Measurements from ENCODE around the gene KRTAP4-16.
"Not testable (repeated sequence)": the region's sequence is repeated elsewhere in the genome, so short reads cannot be mapped to it uniquely, and the experiment has no call there.

The KRTAP4-16 gene

DNA sequence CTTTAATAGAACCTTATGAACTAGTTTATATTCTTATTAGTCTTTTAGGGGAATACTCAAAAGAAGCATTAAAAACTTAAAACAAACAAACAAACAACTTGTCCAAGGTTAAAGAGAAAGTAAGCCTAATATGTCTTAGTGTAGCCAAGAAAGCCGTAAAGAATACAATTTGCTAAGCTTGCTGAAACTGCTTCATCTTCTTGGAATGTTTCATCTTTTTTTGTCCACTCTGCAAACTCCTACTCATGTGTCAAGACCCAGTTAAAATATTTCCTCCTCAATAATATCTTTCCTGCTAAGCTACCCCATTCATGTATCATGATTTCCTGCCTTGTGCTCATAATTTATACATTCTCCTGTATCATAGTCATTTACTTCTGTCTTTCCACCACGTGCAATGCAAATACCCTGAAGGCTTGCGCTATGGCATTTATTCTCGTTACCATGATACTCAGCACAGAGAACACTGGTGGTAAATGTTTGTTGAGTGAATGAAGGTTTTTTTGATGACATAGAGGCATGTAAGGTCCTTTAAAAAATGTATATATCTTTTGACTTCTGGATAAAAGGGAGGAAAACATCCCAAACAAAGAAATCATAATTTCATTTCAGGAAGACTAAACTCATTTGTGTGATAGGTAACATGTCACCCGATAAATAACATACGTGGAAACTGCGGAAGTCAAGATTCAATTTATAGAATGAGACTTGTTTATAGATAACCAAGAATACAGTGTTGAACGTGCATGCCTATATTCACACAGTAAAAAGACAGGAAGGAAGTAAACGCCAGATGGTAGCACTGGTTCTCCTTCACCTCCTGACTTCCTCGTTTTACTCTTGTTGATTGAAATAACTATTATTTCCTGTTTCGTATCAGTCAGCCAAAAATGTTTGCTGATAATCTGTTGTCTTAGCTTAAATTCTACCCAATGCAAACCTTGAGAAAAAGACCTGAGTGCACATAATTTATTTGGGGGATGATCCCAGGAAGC lies 18.0 kb upstream of the KRTAP4-16 start:
- not testable (repeated sequence) for DNase-seq

DNA sequence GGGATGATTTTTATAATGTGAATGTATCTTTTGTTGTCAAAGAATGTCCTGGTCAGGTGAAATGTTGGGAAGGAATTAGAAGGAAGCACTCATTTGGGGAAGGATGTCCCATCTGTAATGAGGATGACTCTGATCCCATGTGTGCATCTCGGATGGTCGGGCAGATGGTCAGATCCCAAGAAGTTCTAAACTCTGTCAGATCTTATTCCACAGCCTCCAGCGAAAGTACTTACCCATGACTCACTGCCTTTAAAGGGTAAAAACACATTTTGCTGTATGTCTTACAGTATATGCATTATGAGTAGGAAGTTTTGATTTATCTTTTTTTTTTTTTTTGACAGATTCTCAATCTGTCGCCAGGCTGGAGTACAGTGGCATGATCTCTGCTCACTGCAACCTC lies 16.7 kb upstream of the KRTAP4-16 start:
- DNase-seq, result no peak

DNA sequence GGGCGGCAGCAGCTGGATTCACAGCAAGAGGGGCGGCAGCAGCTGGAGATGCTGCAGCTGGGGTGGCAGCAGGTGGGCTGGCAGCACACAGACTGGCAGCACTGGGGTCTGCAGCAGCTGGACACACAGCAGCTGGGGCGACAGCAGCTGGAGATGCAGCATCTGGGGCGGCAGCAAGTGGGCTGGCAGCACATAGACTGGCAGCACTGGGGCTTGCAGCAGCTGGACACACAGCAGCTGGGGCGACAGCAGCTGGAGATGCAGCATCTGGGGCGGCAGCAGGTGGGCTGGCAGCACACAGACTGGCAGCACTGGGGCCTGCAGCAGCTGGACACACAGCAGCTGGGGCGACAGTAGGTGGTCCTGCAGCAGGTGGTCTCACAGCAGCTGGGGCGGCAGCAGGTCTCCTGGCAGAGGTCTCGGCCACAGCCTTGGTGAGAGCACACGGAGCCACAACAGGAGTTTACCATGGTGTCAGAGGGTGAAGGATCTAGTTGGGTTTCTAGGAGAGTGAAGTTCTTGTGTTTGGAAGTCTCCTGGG lies 15.9 kb upstream of the KRTAP4-16 start, which contains the start of gene KRTAP4-11:
TSS of gene KRTAP4-11 (minus strand) at position 528 of the 541 bp plus-strand sequence. CDS start at position 470, 58 bp downstream.
- not testable (repeated sequence) for DNase-seq

DNA sequence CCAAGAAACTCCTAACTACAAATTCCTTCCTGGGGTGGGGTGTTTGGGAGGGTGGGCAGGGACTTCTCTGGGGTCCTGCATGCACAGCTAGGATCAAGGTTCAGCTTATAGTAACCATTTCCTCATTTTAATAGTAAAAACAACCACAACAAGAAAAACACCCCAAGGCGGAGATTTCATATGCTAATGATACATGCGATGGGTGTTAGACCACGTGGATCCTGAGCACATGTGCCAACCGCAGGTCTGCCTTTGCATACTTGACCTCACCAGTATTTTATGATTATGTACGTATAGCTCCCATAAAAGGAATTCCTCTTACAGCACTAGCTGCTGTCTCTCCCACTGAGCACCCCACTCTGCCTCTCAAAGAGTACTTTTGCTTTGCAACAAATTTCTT lies 14.3 kb upstream of the KRTAP4-16 start:
- no peak for DNase-seq

DNA sequence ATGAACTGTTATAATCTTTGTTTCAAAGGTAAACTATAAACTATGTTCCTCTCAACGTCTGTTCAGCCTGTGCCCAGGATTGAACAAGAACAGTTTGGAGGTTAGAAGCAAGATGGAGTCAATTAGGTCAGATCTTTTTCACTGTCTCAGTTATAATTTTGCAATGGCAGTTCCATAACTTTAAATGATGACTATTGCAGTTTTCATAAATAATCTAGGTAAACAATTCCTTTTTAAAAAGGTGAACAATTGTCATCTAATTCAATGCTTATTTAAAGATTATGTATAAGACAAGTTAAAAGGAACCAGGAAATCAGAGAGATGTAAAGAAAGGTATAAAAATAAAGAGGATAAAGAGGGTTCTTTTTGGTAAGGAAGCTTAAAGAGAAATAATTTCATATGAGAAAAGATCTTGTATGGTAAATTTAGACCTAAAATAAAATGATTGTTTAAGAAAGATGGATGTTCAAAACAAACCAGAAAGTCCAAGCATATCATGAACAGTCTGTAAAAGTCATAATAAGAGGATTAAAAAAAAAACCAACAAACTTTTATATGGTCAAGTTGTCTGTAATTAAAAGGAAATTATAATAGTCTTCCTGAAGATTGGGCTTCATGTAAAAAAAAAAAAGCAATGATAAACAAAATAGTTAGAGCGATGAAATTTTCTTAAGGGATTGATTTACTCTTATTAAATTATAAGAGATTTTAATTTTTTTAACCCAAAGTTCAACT lies 9.3 kb upstream of the KRTAP4-16 start:
- DNase-seq, result no peak

DNA sequence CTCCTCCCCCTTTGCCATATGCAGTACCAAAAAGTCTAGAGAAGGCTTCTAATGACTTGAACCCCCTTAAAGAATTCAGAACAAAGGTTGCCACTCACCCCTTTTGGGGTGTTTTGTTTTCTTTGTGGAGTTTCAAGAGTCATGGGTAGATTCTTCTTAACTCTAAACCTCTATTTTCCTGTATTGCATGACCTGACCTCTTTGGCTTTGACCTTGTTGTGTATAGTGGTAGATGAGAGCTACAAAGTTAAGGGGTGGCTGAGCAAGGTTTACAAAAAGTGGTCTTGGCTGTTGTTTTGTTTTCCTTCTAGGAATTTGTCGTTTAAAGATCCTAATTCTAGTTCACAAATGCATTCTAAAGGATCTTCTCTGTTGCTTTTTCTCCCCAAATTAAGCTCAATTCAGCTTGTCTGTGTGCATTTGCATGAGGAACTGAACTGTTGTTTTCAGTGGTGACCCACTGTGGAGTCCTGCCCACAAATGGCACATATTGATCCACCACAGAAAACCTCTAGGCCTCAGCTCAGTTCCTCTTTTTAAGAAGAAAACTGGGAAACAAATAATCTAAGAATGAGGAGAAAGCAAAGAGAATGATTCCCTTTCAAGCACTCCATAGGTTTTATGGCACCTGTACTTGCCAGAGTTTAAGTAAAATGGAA lies 6.8 kb upstream of the KRTAP4-16 start:
- DNase-seq, result not testable (repeated sequence)

DNA sequence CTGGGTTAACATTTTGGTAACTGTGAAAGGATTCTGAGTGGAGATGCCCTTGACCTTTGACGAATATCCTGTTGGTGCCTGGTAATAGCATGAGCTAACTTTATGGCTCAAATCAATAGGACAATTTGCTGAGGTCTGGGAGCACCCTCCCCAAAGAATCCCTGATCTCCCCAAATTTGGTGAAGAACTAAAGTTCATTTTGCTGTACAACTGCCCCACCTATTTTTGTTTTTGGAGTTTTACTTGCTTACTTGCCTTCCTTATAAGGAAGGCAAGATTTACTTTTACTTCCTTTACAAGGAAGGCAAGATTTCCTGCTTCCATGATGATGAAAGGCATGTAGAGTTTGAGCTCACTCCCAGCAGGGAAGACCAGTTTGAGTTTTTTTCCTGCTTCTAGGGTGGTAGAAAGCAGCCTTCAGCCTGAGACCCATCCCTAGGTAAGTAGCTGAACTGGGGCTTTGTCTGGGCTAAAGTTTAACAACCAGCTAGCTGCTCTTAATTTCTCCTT lies 6.0 kb upstream of the KRTAP4-16 start:
- no peak for DNase-seq

DNA sequence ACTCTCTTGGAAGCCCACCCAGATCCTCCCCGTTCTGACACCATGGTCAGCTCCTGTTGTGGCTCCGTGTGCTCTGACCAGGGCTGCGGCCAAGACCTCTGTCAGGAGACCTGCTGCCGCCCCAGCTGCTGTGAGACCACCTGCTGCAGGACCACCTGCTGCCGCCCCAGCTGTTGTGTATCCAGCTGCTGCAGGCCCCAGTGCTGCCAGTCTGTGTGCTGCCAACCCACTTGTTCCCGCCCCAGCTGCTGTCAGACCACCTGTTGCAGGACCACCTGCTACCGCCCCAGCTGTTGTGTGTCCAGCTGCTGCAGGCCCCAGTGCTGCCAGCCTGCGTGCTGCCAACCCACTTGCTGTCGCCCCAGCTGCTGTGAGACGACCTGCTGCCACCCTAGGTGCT lies 3.3 kb upstream of the KRTAP4-16 start, which contains the start of gene KRTAP4-9:
TSS of gene KRTAP4-9 (plus strand) at position 43 of the 400 bp plus-strand sequence. CDS start at position 43, 0 bp downstream.
- not testable (repeated sequence) for DNase-seq

DNA sequence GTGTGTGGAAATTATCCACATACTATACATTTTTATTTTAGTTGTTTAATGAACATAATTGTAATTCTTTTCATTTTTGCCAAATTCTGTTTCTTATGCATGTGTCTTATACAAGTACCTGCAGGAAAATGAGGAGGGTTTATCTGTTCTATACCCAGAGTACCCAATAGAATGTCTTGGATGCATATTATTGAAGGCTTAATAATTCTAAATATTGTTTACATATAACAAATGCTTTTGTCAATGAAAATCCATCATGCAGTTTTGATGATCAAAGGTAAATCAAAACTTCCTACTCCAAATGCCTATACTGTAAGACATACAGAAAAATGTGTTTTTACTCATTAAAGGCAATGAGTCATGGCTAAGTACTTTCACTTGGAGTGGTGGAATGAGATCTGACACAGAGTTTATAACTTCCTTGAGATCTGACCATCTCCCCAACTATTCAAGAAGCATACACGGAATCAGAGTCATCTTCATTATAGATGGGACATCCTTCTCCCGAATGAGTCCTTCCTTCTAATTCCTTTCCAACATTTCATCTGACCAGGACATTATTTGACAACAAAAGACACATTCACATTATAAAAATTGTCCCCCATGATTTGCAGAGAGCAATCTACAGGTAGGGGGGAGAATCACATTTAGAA lies 2.5 kb upstream of the KRTAP4-16 start:
- not testable (repeated sequence) for DNase-seq

DNA sequence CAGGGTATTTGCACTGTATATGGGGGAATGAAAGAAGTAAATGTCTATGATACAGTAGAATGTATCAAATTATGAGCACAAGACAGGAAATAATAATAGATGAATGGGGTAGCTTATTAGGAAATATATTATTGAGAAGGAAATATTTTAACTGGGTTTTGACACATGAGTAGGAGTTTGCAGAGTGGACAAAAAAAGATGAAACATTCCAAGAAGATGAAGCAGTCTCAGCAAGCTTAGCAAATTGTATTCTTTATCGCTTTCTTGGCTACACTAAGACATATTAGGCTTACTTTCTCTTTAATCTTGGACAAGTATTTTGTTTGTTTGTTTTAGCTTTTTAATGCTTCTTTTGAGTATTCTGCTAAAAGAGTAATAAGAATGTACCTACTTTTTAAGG lies 1.9 kb upstream of the KRTAP4-16 start:
- DNase-seq, result no peak

DNA sequence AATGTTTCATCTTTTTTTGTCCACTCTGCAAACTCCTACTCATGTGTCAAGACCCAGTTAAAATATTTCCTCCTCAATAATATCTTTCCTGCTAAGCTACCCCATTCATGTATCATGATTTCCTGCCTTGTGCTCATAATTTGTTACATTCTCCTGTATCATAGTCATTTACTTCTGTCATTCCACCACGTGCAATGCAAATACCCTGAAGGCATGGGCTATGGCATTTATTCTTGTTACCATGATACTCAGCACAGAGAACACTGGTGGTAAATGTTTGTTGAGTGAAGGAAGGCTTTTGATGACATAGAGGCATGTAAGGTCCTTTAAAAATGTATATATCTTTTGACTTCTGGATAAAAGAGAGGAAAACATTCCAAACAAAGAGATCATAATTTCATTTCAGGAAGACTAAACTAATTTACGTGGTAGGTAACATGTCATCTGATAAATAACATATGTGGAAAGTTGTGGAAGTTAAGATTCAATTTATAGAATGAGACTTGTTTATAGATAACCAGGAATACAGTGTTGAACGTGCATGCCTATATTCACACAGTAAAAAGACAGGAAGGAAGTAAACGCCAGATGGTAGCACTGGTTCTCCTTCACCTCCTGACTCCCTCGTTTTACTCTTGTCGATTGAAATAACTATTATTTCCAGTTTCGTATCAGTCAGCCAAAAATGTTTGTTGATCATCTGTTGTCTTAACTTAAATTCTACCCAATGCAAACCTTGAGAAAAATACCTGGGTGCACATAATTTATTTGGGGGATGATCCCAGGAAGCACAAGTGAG lies 2.1 kb downstream of the KRTAP4-16 start:
- DNase-seq, result not testable (repeated sequence)

DNA sequence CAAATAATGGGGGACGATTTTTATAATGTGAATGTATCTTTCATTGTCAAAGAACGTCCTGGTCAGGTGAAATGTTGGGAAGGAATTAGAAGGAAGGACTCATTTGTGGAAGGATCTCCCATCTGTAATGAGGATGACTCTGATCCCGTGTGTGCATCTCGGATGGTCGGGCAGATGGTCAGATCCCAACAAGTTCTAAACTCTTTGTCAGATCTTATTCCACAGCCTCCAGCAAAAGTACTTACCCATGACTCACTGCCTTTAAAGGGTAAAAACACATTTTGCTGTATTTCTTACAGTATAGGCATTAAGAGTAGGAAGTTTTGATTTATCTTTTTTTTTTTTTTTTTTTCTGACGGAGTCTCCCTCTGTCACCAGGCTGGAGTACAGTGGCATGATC lies 3.5 kb downstream of the KRTAP4-16 start:
- DNase-seq, result no peak

DNA sequence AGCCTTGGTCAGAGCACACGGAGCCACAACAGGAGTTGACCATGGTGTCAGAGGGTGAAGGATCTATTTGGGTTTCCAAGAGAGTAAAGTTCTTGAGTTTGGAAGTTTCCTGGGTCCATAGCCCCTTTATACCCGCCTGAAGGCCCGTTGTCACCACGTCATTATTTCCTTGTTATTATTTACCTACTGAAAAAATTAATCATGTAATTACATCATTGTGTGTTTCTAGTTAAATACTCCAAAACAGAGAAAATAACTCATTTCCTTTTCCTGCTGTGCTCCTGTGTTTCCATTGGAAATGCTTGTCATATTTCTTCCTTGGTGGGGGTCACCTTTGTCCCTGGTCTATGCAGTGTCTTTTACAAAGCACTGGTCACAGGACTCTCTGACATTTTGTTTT lies 4.0 kb downstream of the KRTAP4-16 start, which contains the start of gene KRTAP4-8:
TSS of gene KRTAP4-8 (minus strand) at position 101 of the 400 bp plus-strand sequence. CDS start at position 43, 58 bp downstream.
- no peak for DNase-seq

DNA sequence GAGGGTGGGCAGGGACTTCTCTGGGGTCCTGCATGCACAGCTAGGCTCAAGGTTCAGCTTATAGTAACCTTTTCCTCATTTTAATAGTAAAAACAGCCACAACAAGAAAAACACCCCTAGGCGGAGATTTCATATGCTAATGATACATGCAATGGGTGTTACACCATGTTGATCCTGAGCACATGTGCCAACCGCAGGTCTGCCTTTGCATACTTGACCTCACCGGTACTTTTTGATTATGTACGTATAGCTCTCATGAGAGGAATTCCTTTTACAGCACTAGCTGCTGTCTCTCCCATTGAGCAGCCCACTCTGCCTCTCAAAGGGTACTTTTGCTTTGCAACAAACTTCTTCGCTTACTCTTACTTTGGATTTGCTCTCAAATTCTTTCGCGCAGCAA lies 6.0 kb downstream of the KRTAP4-16 start:
- DNase-seq, result no peak

DNA sequence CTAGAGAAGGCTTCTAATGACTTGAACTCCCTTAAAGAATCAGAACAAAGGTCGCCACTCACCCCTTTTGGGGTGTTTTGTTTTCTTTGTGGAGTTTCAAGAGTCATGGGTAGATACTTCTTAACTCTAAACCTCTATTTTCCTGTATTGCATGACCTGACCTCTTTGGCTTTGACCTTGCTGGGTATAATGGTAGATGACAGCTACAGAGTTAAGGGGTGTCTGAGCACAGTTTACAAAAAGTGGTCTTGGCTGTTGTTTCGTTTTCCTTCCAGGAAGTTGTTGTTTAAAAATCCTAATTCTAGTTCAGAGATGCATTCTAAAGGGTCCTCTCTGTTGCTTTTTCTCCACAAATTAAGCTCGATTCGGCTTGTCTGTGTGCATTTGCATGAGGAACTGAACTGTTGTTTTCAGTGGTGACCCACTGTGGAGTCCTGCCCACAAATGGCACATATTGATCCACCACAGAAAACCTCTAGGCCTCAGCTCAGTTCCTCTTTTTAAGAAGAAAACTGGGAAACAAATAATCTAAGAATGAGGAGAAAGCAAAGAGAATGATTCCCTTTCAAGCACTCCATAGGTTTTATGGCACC lies 13.2 kb downstream of the KRTAP4-16 start:
- DNase-seq, result not testable (repeated sequence)

DNA sequence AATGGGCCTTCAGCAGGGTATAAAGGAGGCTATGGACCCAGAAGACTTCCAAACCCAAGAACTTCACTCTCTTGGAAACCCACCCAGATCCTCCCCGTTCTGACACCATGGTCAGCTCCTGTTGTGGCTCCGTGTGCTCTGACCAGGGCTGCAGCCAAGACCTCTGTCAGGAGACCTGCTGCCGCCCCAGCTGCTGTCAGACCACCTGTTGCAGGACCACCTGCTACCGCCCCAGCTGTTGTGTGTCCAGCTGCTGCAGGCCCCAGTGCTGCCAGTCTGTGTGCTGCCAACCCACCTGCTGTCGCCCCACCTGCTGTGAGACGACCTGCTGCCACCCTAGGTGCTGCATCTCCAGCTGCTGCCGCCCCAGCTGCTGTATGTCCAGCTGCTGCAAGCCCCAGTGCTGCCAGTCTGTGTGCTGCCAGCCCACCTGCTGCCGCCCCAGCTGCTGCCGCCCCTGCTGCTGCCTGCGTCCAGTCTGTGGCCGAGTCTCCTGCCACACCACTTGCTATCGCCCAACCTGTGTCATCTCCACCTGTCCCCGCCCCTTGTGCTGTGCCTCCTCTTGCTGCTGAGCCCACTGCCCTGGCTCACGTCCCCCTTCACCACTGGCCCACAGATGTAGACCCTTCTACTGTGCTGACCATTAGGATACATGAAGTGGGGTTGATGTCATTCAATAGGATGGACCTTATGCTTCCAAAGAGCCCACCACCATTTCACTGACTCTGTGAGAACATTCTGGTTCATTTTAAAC lies 17.7 kb downstream of the KRTAP4-16 start, which contains the start of gene KRTAP4-7:
TSS of gene KRTAP4-7 (plus strand) at position 51 of the 757 bp plus-strand sequence. CDS start at position 108, 57 bp downstream.
- not testable (repeated sequence) for DNase-seq

DNA sequence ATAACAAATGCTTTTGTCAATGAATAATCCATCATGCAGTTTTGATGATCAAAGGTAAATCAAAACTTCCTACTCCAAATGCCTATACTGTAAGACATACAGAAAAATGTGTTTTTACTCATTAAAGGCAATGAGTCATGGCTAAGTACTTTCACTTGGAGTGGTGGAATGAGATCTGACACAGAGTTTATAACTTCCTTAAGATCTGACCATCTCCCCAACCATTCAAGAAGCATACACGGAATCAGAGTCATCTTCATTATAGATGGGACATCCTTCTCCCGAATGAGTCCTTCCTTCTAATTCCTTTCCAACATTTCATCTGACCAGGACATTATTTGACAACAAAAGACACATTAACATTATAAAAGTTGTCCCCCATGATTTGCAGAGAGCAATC lies 18.6 kb downstream of the KRTAP4-16 start:
- not testable (repeated sequence) for DNase-seq

DNA sequence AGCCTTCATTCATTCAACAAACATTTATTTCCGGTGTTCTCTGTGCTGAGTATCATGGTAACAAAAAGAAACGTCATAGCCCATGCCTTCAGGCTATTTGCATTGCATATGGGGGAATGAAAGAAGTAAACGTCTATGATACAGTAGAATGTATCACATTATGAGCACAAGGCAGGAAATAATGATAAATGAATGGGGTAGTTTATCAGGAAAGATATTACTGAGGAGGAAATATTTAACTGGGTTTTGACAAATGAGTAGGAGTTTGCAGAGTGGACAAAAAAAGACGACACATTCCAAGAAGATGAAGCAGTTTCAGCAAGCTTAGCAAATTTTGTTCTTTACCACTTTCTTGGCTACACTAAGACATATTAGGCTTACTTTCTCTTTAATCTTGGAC lies 19.4 kb downstream of the KRTAP4-16 start:
- DNase-seq, result no peak
